Subcutaneous adipose tissue (tissue), 4 donors: ENCODE data around the gene PDE11A. TPM values are rescaled to one million over a fixed set of nuclear protein-coding genes. Genes with fewer than 3 reads are reported as not detected.

ENCODE experiments used
- CTCF ChIP-seq: fragments of 450-650 bp; IDR thresholded peaks from one replicate; pipeline ENCODE4 v1.5.1; 2016; ENCODE audit warnings: low read depth, mild to moderate bottlenecking, control low read depth, antibody characterized with exemption, moderate library complexity
- total RNA-seq, 4 donors: library from RNA; depleted of rRNA; stranded (reverse); fragments of >200 nt; gene quantifications; one replicate each; pipeline ENCODE4 v1.1.0, GENCODE V29; 2016

The PDE11A gene
- total RNA-seq, 4 donors from 2014 or later: 0.33 to 1.2 (median 1.1) TPM; not detected in 1

- TF ChIP-seq CTCF: no peak
Measured at GRCh38 chr2:177698281-177698680, 374.3 kb downstream of the PDE11A start.

- TF ChIP-seq CTCF: no peak
Measured at GRCh38 chr2:177694348-177694747, 378.2 kb downstream of the PDE11A start.

GRCh38 chr2:177693658-177694339 is 378.8 kb downstream of the PDE11A start:
- no peak for TF ChIP-seq CTCF

- TF ChIP-seq CTCF: no peak
Measured at GRCh38 chr2:177692783-177693269, 379.8 kb downstream of the PDE11A start.

GRCh38 chr2:177692042-177692782 is 380.4 kb downstream of the PDE11A start:
- TF ChIP-seq CTCF: no peak

- no peak for TF ChIP-seq CTCF
Measured at GRCh38 chr2:177691177-177691576, 381.4 kb downstream of the PDE11A start.

- TF ChIP-seq CTCF: no peak
Measured at GRCh38 chr2:177689623-177690022, 383.0 kb downstream of the PDE11A start.
